Bronchial epithelial cell (primary cell): ENCODE measurements around the gene MAGI2. TPM values are rescaled to one million over a fixed set of nuclear protein-coding genes. Genes with fewer than 3 reads are reported as not detected.

Experiments used
- DNase-seq: peaks from one replicate; pipeline ENCODE4 v3.0.0-alpha.2; 2010; ENCODE audit warnings: low read depth
- FAIRE-seq: peaks from 2 replicates; lab custom pipeline; 2011; peaks lifted over from hg19 to GRCh38; lab: Jason Lieb, UNC
- H3K27me3 ChIP-seq: 2 replicates; pipeline ENCODE4 v1.5.1; 2011; ENCODE audit warnings: low read length; ENCODE audit not compliant: control insufficient read depth, insufficient read depth
- H3K36me3 ChIP-seq: 2 replicates; pipeline ENCODE4 v1.5.1; 2011; ENCODE audit warnings: low read length; ENCODE audit not compliant: control insufficient read depth, insufficient read depth
- H3K4me3 ChIP-seq: 2 replicates; pipeline ENCODE4 v1.5.1; 2011; ENCODE audit warnings: mild to moderate bottlenecking, low read depth, low read length, control low read depth
- CTCF ChIP-seq: IDR thresholded peaks from 2 replicates; pipeline ENCODE4 v1.5.1; 2011; ENCODE audit warnings: mild to moderate bottlenecking, moderate library complexity, low read length, control low read depth, inconsistent platforms; ENCODE audit not compliant: insufficient read depth, severe bottlenecking
- total RNA-seq: library from RNA; depleted of rRNA; stranded (reverse); fragments of >200 nt; gene quantifications from 2 replicates; pipeline ENCODE4 v1.2.1, GENCODE V29; 2014

Gene MAGI2
- total RNA-seq, 1 donor from 2014 or later = 2.6 TPM

- DNase-seq = no peak
- no peak for FAIRE-seq
- Histone ChIP-seq H3K4me3 (no peak overlapping the region), H3K36me3 (no peaks in the 10 kb centered on the region), H3K27me3 (no peaks in the 10 kb centered on the region)
- no peak for TF ChIP-seq CTCF
Measured at GRCh38 chr7:78389022-78389421, 1064.4 kb downstream of the MAGI2 start.

GRCh38 chr7:78386520-78386919 is 1066.9 kb downstream of the MAGI2 start:
- no peak for TF ChIP-seq CTCF
- H3K4me3 ChIP-seq = no peak overlapping the region
- FAIRE-seq (no peak), DNase-seq (no peak)
- no peaks in the 10 kb centered on the region for H3K36me3 ChIP-seq
- no peaks in the 10 kb centered on the region for H3K27me3 ChIP-seq

DNA sequence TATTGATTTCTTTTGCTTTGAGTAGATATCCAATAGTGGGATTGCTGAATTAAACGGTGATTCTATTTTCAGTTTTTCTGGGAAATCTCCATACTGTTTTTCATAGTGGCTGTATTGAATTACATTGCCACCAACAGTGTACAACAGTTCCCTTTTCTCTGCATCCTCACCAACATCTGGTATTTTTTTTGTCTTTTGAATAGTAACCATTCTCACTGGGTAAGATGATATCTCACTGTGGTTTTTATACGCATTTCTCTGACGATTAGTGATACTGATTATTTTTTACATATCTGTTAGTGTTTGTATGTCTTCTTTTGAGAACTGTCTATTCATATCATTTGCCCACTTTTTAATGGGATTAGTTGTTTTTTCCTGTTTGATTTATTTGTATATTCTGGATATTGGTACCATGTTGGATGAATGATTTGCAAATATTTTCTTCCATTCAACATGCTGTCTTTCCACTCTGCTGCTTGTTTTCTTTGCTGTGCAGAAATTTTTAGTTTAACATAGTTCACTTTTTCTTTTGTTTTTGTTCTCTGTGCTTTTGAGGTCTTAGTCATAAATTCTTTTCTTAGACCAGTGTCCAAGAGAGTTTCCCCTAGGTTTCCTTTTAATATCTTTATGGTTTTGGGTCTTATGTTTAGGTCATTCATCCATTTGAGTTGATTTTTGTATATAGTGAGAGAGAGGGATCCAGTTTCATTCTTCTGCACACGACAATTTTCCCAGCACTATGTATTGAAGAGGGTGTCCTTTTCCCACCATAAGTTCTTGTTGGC is 1070.2 kb downstream of the MAGI2 start:
- Histone ChIP-seq H3K36me3 (no peaks in the 10 kb centered on the region), H3K4me3 (no peak overlapping the region), H3K27me3 (no peaks in the 10 kb centered on the region)
- no peak for TF ChIP-seq CTCF
- FAIRE-seq (no peak), DNase-seq (no peak)

DNA sequence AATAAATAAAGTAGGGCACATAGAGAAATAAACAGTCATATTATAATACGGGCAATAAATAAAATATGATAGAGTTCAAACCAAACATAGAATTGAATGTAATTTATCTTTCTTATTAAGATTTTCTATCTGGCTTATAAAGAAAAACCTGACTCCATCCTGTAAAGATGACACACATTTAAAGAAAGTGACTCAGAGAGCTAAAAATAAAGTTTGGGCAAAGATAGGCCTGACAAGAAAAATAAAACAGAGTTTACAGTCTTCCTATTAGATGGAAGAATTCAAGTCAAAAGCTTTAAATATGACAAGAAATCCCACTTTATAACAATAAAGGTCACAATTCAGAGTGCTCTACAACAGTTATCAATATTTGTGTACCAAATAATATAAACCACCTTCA is 1074.3 kb downstream of the MAGI2 start:
- DNase-seq = peak; percentile 16
- Histone ChIP-seq H3K27me3 (no peaks in the 10 kb centered on the region), H3K36me3 (no peaks in the 10 kb centered on the region), H3K4me3 (no peak overlapping the region)
- no peak for TF ChIP-seq CTCF
- FAIRE-seq = no peak

- no peaks in the 10 kb centered on the region for H3K27me3 ChIP-seq
- no peak for TF ChIP-seq CTCF
- DNase-seq (no peak), FAIRE-seq (no peak)
- no peaks in the 10 kb centered on the region for H3K36me3 ChIP-seq
- H3K4me3 ChIP-seq = no peak overlapping the region
Measured at GRCh38 chr7:78377532-78377931, 1075.9 kb downstream of the MAGI2 start.

DNA sequence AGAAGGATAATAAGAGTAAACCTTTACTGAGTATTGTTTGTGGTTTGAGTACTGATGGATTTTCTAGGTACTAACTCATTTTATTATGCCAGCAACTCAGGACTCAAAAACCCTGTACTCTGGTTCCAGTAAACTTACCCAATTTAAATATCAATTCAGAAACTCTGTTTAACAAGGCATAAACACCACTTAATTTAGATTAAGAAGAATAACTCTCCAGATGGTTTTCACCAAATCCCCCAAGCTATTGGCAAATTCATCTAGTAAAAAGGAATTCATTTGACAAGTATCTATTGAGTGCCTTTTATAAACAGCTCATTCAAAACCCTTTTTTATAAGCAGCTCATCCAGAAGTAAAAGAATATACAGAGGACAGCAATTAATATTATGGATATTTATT is 1082.5 kb downstream of the MAGI2 start:
- no peak for DNase-seq
- H3K36me3 ChIP-seq = no peaks in the 10 kb centered on the region
- no peak for TF ChIP-seq CTCF
- FAIRE-seq = no peak
- H3K27me3 ChIP-seq = no peaks in the 10 kb centered on the region
- no peak overlapping the region for H3K4me3 ChIP-seq
